Cardiac fibroblast (primary cell): ENCODE data around the gene PNPLA8.

Source experiments
- DNase-seq, 2 donors: peaks; one replicate each; pipeline versions ENCODE4 v3.0.0 to v3.0.0-alpha.2; 2010; ENCODE audit warnings: low read depth in 2 of 2
- H3K4me3 ChIP-seq, 2 donors: replicated peaks in 1 of 2; 1 replicate in 1 of 2; 2 replicates in 1 of 2; pipeline ENCODE4 v1.5.1; 2011; ENCODE audit warnings: low read depth in 2 of 2, low read length in 2 of 2, mild to moderate bottlenecking in 2 of 2, moderate library complexity in 1 of 2
- CTCF ChIP-seq: IDR thresholded peaks from one replicate; pipeline ENCODE4 v1.5.1; 2011; ENCODE audit warnings: low read depth, mild to moderate bottlenecking, low read length, inconsistent platforms

PNPLA8 gene

GRCh38 chr7:108427766-108428165, 98.2 kb downstream of the PNPLA8 start:
- TF ChIP-seq CTCF = no peak
- no peak for DNase-seq
- no peak overlapping the region for H3K4me3 ChIP-seq

GRCh38 chr7:108425714-108426275, 100.1 kb downstream of the PNPLA8 start:
- H3K4me3 ChIP-seq = no peak overlapping the region
- TF ChIP-seq CTCF = no peak
- no peak for DNase-seq

- no peak for TF ChIP-seq CTCF
- no peak for DNase-seq
- no peak overlapping the region for H3K4me3 ChIP-seq
Measured at GRCh38 chr7:108424013-108424412, 101.9 kb downstream of the PNPLA8 start.

- TF ChIP-seq CTCF = no peak
- no peak overlapping the region for H3K4me3 ChIP-seq
- DNase-seq = no peak
Measured at GRCh38 chr7:108423089-108423989, 102.6 kb downstream of the PNPLA8 start.

- TF ChIP-seq CTCF = no peak
- H3K4me3 ChIP-seq = no peak overlapping the region
- no peak for DNase-seq
Measured at GRCh38 chr7:108421720-108422331, 104.1 kb downstream of the PNPLA8 start.
